GM18861 (cell line): ENCODE data around the gene IFFO2.

ENCODE experiments used
- ATAC-seq: cut with Tn5 transposase; IDR thresholded peaks from one replicate; pipeline ENCODE4 v1.9.1; 2021; ENCODE audit not compliant: unreplicated experiment

IFFO2 gene

DNA sequence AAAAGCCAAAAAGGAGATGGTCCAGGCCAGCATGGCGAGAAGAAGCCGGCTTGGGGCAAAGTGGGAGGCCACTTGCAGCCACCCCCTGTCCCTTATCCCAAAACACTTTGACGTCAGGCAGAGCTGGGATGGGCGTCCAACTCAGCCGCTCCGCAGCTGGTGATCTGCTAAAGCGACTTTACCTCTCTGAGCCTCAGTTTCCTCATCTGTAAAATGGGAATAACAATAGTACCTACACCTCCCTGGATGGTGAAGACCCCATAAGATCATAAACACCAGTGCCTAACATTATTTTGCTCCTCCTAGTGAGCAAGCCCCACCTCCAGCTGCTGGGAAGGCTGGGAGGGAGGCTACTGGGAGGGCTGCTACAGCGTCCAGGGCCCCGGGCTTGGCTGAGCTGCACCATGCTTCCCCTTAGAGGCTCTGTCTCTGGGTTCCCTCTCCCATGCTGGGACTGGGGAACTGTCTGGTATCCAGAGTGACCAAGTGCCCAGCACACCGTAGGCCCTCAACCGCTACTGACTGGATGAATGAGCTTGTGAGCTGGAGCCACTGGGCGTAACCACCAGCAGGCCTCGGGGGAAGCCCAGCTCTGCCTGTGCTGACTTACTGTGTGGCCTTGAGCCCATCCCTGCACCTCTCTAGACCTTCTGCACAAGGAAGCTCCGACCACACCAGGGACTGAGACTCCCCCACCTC lies 18.3 kb downstream of the IFFO2 start:
- ATAC-seq, result no peak

- no peak for ATAC-seq
Measured at GRCh38 chr1:18937539-18937938, 18.9 kb downstream of the IFFO2 start.

DNA sequence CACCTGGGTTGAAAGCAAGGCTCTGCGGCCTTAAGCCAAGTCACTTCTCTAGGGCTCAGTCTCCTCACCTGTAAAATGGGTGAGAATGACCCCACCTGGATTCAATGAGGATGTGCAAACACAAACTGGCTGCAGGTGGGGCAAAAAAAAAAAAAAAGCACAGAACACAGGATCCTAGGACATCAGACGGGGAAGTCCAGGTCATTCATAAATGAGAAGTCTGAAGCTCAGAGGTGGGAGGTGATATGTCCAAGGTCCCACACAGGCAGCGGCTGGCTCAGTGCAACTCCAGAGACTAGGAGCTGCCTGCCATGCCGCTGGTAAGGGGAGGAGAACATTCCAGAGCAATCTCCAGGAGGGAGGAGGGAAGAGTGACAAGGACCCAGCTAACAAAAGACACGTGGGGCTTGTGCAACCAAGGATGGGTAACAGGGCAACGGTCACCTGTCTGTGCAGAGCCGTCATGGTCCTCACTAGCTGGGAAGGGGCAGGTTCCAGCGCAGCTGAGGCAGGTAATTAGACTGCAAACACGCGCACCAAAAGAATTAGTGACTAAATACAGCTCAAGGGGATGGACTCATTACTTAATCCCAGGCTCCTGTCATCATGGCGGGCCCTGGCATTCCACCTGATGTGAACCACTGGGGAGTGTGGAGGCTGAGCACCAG lies 19.5 kb downstream of the IFFO2 start:
- no peak for ATAC-seq

DNA sequence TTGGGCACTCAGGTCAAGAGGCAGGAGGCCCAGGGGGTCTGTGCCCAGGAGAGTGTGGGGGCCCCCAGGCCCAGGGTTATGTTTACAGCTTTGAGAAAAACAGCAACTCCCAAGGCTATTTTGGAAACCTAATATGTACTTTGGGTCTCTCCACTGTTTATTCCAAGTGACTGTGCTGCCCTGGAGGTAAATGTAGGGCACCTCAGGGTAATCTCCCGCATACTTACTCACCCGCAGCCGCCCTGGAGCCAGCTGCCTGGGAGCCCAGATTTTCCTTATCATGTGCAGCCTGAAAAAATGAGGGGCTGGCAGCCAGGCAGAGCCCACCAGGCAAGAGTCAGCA lies 20.0 kb downstream of the IFFO2 start:
- no peak for ATAC-seq

- ATAC-seq, result no peak
Measured at GRCh38 chr1:18934205-18935000, 22.1 kb downstream of the IFFO2 start.

DNA sequence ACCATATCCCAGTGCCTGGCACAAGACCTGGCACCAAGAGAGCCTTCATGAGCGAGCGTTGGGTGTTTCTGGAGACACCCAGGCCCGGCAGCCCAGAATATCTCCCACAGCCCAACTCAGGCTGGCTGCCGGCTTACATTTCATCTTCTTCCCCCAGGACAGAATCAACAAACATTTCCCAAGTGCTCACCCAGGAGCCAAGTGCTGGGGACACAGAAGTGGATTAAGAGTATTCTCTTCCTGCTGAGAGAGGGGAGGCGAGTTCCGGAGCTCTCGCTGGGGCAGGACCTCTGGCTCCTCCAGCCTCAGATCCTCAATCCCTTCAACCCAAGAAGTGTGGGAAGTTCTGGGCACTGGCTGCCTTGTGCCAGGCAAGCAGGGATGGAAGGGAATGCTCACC lies 23.6 kb downstream of the IFFO2 start:
- ATAC-seq, result no peak

- ATAC-seq, result no peak
Measured at GRCh38 chr1:18932387-18932786, 24.1 kb downstream of the IFFO2 start.

DNA sequence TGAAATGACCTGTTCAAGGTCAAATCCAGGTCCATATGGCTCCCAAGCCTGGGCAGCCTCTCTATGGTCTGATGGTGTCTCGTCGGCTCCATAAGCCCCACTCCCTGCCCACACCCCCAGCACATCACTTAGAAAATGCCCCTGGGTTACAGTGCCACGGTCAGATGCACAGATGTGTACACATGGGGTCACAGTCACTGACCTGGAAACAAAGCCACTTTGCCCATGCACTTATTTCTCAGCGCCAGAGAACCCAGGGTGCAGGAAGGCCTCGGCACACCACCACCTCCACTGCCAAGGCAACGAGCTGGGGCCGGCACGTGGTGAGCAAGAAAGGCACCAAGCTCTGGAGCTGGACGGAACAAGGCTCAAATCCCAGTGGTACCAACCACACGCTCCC lies 24.7 kb downstream of the IFFO2 start:
- no peak for ATAC-seq

DNA sequence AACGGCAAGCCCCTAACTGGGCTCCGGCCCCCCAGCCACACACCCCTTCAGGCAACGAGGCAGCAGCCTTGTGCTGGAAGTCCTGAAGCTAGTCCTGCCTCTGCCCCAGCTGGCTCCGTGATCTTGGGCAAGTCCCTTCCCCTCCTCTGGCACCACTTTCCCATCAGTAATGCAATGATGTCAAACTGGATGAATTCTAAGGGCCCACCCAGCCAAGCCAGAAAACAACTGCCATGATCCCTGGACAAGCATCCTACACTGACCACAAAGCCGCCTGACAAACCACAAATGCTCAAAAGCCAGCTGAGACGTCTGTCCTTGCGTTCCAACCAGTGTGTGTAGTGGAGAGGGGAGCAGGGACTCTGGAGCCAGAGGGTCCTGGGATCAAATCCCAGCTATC lies 26.8 kb downstream of the IFFO2 start:
- no peak for ATAC-seq

DNA sequence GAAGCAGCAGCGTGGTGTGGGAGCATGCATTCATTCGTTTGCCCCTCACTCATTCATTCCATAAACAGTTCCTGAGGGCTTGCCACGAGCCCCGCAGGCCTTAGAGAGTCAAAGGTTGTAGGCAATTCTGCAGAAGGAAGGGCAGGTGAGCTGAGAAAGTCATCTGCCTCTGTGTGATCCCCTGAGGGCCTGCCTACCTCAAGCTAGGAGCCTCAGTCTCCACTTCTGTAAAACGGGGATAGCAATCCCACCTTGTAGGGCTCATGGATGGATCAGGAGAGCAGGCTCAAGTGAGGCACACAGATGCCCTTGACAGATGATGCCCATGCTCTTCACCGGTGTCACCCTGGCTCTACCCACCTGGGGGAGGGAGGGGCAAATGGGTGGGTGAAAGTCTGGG lies 27.5 kb downstream of the IFFO2 start:
- no peak for ATAC-seq

DNA sequence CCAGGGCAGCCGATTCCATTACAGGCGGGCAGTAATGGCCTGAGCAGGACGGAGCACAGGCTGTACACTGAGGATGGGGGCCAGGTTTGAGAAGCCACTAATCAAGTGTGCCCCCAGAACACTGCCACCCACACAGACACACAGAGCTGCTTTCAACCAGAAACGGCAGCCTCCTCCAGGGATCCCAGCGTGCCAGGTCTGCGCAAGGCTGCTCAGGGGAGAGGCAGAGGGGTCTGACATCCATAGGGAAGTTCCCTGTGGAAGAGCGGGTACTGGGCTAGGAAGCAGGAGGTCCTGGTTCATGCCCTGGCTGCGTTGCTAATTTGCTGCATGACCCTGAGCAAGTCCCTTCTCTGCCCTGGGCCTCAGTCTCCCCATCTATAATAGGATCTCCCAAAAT lies 28.1 kb downstream of the IFFO2 start:
- no peak for ATAC-seq

DNA sequence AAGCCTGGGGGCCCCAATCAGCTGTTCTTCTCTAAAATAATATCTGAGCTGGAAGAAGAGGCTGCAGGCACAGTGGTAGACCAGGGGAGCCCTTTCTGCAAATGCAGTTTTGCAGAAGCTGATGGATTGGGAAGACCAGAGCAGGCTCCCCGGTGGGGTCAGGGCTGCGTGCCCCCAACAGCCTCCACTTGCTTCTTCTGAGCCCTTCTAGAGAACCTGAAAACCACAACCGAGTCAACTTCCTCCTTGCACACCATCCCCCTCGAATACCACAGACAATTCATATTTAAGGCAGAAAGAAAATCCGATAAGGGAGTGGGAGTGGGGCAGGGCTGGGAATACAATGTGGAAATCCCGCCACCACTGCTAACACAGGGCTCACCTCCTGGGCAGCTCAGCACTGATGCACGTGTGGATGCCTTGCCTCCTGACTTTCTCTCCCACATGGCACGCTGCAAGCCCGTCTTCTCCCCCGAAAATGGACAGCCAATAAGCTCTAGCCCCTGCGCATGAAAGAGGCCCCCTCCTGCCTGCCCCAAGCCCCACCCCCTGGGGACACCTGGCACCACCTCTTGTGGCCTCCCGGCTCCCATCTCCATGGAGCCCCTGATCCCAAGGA lies 28.7 kb downstream of the IFFO2 start:
- ATAC-seq, result no peak

- peak; percentile 17 for ATAC-seq
Measured at GRCh38 chr1:18927082-18927653, 29.3 kb downstream of the IFFO2 start.

DNA sequence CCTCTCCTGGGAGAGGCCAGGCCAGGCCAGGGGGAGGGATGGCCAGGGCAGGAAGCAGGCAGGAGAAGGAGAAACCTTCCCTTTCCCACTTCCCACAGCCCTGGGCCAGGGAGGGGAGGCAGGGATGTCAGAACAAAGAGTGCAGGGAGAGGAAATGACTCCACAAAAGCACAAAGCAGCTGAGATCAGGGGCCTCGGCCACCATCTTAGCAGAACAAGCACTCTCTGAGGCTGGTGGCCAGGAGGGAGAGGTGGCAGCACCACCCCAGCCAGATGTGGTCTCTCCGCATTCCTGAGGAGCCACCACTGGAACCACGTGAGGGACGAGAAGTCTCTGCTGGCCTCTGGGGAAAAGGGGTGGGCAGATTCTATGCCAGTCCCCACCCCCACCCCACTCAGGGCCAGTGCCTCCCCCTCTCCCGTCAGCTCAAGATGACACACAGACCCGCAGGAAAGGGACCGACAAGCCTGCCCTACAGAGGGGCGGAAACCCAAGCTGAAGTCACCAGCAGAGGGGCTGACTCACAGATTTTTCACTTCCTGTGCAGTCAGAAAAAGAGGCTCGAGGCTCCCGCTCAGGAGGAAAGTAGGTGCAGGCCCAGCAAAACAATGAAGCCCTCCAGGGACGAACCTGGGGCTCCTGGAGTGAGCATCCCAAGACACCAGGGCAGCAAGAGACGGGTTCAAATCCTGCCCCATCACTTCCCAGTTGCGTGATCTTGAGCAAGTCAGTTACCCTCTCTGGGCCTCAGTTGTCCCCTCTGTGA lies 30.0 kb downstream of the IFFO2 start:
- ATAC-seq, result peak; percentile 54

DNA sequence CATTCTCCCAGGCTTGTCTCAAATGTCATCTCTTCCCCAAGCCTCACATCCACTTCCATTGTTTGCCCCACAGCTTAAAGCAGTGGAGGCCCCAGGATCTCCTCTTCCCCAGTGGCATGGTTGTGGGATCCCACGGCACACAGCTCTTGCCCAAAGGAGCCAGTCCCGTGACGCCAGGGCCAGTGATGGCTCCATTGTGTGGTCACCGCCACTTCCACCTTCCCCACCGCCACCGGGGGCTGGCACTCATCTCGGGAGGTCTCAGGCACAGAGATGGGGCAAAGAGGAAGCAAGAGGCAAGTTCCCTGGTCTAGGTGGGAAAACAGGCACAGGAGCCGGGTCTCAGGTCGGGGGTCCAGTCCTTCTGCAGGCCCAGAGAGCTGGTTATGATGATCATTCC lies 31.2 kb downstream of the IFFO2 start:
- no peak for ATAC-seq

GRCh38 chr1:18924221-18924691 lies 32.2 kb downstream of the IFFO2 start:
- ATAC-seq, result no peak

GRCh38 chr1:18923756-18924211 lies 32.7 kb downstream of the IFFO2 start:
- ATAC-seq, result no peak

GRCh38 chr1:18922848-18923755 lies 33.4 kb downstream of the IFFO2 start:
- ATAC-seq, result no peak

- ATAC-seq, result no peak
Measured at GRCh38 chr1:18922319-18922726, 34.2 kb downstream of the IFFO2 start.
